ENCODE data around the gene IL1RAPL1.

DNA sequence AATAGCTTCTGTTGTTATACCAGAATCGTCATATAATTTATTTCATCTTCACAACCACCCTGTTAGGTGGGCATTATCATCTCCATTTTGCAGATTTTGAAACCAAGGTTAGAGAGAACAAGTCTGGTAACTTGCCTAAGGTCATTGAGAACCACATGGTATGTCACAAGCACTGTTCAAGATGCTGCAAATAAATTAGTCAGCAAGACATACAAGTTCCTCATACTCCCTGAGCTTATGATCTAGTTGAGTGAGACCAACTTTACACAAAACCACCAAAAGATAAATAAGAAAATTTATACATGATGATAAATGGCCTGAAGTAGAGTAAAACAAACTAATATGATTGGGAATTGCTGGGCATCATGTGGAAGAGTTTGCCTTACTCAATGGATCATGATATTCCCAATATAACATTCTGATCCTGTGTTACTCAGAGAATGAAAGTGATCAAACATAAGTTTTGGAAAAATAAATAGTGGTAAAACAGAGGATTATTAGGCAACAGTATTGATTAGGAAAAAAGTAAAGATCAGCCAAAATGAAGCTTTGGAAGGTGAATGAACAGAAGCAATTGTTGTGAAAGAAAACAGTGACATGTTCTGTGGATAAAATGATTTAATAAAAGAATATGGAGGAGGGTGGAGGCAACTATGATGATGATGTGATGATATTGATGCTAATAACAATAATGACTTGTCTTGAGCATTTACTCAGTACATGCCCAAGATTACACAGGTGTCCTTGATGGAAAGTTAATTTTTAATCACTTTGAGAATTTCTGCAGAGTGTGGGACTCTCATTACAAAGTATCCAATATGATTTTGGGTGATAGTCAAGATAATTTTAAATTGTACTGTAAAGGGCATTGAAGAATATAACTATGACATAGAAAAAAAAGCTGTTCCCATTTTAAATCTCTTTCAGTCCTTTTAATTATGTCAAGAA lies 34.1 kb upstream of the IL1RAPL1 start:
- TF ChIP-seq, protein P1, sequence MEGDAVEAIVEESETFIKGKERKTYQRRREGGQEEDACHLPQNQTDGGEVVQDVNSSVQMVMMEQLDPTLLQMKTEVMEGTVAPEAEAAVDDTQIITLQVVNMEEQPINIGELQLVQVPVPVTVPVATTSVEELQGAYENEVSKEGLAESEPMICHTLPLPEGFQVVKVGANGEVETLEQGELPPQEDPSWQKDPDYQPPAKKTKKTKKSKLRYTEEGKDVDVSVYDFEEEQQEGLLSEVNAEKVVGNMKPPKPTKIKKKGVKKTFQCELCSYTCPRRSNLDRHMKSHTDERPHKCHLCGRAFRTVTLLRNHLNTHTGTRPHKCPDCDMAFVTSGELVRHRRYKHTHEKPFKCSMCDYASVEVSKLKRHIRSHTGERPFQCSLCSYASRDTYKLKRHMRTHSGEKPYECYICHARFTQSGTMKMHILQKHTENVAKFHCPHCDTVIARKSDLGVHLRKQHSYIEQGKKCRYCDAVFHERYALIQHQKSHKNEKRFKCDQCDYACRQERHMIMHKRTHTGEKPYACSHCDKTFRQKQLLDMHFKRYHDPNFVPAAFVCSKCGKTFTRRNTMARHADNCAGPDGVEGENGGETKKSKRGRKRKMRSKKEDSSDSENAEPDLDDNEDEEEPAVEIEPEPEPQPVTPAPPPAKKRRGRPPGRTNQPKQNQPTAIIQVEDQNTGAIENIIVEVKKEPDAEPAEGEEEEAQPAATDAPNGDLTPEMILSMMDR (IDR thresholded peaks at IDR 0.05), result no peak
- TF ChIP-seq POLR2AphosphoS5 (IDR thresholded peaks at IDR 0.05), result no peak
